D721Med (cell line): ENCODE measurements around the gene RHOBTB1.

Experiments
- DNase-seq: peaks from one replicate; pipeline ENCODE4 v3.0.0; 2011; ENCODE audit warnings: low spot score; ENCODE audit not compliant: insufficient read length
- FAIRE-seq: peaks from 2 replicates; lab custom pipeline; 2011; peaks lifted over from hg19 to GRCh38; lab: Jason Lieb, UNC
- TF ChIP-seq, protein P1 (sequence below): IDR thresholded peaks from 2 replicates; pipeline ENCODE4 v1.5.1; 2012; ENCODE audit warnings: mild to moderate bottlenecking, control low read depth; ENCODE audit not compliant: insufficient read depth; ENCODE audit errors: missing control alignments

RHOBTB1 gene

GRCh38 chr10:60856405-60856804 is 87.6 kb downstream of the RHOBTB1 start:
- FAIRE-seq (no peak), DNase-seq (no peak)
- TF ChIP-seq, protein P1, sequence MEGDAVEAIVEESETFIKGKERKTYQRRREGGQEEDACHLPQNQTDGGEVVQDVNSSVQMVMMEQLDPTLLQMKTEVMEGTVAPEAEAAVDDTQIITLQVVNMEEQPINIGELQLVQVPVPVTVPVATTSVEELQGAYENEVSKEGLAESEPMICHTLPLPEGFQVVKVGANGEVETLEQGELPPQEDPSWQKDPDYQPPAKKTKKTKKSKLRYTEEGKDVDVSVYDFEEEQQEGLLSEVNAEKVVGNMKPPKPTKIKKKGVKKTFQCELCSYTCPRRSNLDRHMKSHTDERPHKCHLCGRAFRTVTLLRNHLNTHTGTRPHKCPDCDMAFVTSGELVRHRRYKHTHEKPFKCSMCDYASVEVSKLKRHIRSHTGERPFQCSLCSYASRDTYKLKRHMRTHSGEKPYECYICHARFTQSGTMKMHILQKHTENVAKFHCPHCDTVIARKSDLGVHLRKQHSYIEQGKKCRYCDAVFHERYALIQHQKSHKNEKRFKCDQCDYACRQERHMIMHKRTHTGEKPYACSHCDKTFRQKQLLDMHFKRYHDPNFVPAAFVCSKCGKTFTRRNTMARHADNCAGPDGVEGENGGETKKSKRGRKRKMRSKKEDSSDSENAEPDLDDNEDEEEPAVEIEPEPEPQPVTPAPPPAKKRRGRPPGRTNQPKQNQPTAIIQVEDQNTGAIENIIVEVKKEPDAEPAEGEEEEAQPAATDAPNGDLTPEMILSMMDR = no peak

- TF ChIP-seq, protein P1 = no peak
- DNase-seq (no peak), FAIRE-seq (no peak)
Measured at GRCh38 chr10:60853637-60854036, 90.3 kb downstream of the RHOBTB1 start.

DNA sequence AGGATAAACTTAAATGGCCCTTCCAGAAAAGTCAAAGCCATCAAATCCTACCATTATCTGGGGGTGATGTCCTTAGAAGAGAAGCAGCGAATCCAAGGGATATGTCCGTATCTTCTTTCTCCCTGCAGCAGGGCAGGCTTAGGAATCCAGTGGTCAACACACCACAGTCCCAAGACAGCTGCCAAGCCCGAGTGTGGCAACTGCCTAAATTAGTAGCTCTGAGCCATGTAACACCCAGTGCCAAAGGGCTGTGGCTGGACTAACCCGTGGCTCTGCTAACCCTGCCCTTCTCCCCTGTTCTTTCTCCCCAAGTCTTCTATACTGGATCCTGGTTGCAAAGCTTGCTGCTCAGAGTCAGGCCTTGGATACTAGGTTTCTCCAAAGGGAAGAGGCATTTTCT is 90.9 kb downstream of the RHOBTB1 start:
- TF ChIP-seq, protein P1 = no peak
- no peak for DNase-seq
- FAIRE-seq = no peak

GRCh38 chr10:60849740-60850139 is 94.2 kb downstream of the RHOBTB1 start:
- FAIRE-seq (no peak), DNase-seq (no peak)

GRCh38 chr10:60849217-60849616 is 94.8 kb downstream of the RHOBTB1 start:
- FAIRE-seq (no peak), DNase-seq (no peak)
- TF ChIP-seq, protein P1 = no peak

More at GRCh38 chr10:60849740-60850139, 94.2 kb downstream of the RHOBTB1 start:
- TF ChIP-seq, protein P1 = no peak

DNA sequence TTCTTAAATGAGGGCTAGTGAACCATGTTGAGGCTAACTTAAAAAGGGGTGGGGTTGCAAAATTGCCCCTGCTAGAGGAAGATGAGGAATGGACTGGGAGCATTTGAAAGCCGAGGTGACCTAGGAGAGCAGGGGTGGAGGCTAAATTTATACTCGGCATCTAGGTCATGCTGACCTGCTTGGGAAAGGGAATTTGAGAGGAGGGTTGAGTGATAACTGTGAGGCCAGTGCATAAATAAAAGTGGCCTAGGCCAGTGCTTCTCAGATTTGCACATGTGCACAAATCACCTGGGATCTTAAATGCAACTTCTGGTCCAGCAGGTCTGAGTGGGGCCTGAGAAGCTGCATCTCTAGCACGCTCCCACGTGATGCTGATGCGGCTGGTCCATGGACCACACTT is 95.3 kb downstream of the RHOBTB1 start:
- DNase-seq = no peak
- TF ChIP-seq, protein P1 = no peak
- FAIRE-seq = no peak

DNA sequence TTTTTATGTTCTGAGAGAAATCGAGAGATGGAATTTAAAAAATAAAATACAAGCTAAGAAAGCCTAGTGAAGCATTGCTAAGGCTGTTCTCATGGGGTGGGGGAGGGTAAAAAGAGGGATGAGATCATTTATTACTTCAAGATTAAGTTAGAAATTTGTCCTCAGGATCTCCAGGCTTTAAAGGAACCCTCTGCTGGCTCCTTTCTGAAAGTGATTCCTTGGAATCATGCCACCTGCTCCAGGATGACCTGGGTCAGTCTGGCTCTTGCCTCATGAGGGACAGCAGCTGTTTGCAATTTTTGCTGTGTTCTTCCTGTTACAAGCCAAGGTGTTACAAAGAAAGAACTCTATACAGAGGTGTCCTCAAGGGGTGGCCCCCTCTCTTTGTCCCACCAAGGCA is 95.9 kb downstream of the RHOBTB1 start:
- TF ChIP-seq, protein P1 = no peak
- no peak for DNase-seq
- FAIRE-seq = no peak
